ENCODE measurements around the gene FOXP1. TPM values are rescaled to one million over a fixed set of nuclear protein-coding genes. Genes with fewer than 3 reads are reported as not detected.

The FOXP1 gene
- total and polyA plus RNA-seq, 4 donors = 15.2 to 263 (median 110) TPM

DNA sequence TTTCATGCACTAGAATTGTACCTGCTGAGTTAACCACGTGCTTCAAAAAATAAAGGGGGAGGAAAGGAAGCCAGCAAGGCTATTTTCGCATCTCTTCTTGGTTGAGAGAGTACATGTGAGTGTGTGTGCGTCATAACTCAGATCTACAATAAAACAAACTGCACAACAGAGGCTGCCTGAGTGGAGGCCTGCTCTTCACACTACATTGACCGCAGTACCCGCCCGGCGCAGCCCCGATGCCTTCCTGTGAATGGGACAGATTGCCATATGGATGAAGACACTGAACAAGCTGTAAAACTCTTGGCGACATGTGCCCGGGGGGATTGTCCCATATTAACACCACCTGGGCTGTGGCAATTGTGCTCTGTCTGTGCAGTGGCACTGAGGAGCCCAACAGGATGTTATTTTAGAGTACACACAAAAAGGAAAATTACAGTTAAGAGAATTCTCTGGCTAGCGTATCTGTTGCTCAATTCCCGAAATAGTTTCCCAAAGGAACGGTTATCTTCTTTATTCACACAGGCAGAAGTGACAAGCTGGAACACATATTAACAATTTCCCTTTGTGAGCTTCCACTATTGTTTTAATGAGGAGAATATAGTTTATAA, 551.5 kb downstream of the FOXP1 start:
- Histone ChIP-seq H3K4me1 (ENCODE audit: control insufficient read depth in 1 of 2, insufficient read depth in 2 of 2, low read length in 2 of 2) (peaks cover 7 to 15% of the 10 kb centered on the region in 2 donors), H3K27ac (ENCODE audit: low read depth in 1 of 2, low read length in 2 of 2) (peak overlapping the region in 1 of 2 donors; percentile 72), H3K9me3 (ENCODE audit: control insufficient read depth, low read length) (no peaks in the 10 kb centered on the region), H3K4me3 (ENCODE audit: low read length in 2 of 2) (no peak overlapping the region), H3K27me3 (ENCODE audit: control insufficient read depth in 1 of 2, insufficient read depth in 2 of 2, low read length in 1 of 2) (no peaks in the 10 kb centered on the region), H3K36me3 (ENCODE audit: control insufficient read depth in 1 of 2, insufficient read depth in 2 of 2, low read length in 1 of 2) (no peaks in the 10 kb centered on the region)
- ATAC-seq (ENCODE audit: low FRiP score) (peak; percentile 54), DNase-seq (peak in 1 of 2 donors; percentile 45)
- intact Hi-C loops (cut with DNase I) = no loop called here
- WGBS, 2 donors = 38 to 49% methylated on average over 13 of the region's 13 CpGs

DNA sequence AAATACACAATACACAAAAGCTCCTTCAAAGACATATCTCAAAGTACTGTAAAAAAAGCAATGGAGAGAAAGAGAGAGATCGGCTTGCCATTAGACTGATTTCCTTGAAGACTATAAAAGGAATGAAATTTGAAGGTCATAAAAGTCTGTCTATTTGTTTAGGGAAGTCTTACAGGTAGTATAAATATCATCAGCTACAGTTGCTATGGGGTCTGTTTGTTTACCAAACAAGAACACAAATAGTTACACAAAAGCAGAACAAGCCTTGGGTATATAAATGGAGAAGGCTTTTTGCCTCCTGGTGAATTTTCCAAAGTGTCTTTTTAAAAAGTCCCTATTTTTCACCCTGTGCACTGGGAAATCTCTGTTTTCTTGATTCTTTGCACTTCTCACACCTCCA, 552.3 kb downstream of the FOXP1 start:
- no peak for ATAC-seq (ENCODE audit: low FRiP score)
- Histone ChIP-seq H3K4me3 (ENCODE audit: low read length in 2 of 2) (no peak overlapping the region), H3K36me3 (ENCODE audit: control insufficient read depth in 1 of 2, insufficient read depth in 2 of 2, low read length in 1 of 2) (no peaks in the 10 kb centered on the region), H3K9me3 (ENCODE audit: control insufficient read depth, low read length) (no peaks in the 10 kb centered on the region), H3K4me1 (ENCODE audit: control insufficient read depth in 1 of 2, insufficient read depth in 2 of 2, low read length in 2 of 2) (peaks cover 7 to 18% of the 10 kb centered on the region in 2 donors), H3K27ac (ENCODE audit: low read depth in 1 of 2, low read length in 2 of 2) (no peak overlapping the region), H3K27me3 (ENCODE audit: control insufficient read depth in 1 of 2, insufficient read depth in 2 of 2, low read length in 1 of 2) (no peaks in the 10 kb centered on the region)
- no peak for DNase-seq
- intact Hi-C loops (cut with DNase I) = no loop called here
- WGBS, 2 donors = 40 to 57% methylated on average over 1 of the region's 1 CpG

DNA sequence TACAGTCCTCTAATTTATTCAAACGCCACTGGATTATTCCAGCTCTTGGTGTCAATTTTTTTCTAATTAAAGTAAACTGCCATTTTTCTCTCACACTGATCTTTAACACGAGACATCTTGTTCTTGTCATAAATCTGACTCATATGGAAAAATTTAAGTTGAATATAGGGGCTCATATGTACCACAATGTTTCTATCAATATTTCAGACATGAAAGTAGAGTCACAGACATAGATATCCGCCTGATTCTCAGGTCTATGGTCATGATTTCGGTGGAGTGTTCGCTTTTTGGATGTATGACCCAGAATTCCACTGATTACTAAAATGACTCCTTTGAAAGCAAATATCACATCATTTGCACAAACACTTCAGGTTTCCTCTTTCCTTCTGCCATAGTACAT, 552.8 kb downstream of the FOXP1 start:
- peaks cover 7 to 22% of the 10 kb centered on the region in 2 donors for H3K4me1 ChIP-seq (ENCODE audit: control insufficient read depth in 1 of 2, insufficient read depth in 2 of 2, low read length in 2 of 2)

GRCh38 chr3:71029770-71030169, 553.8 kb downstream of the FOXP1 start:
- no peaks in the 10 kb centered on the region for H3K27me3 ChIP-seq (ENCODE audit: control insufficient read depth in 1 of 2, insufficient read depth in 2 of 2, low read length in 1 of 2)
- H3K4me1 ChIP-seq (ENCODE audit: control insufficient read depth in 1 of 2, insufficient read depth in 2 of 2, low read length in 2 of 2) = peaks cover 6 to 27% of the 10 kb centered on the region in 2 donors
- H3K4me3 ChIP-seq (ENCODE audit: low read length in 2 of 2) = no peak overlapping the region
- no peak overlapping the region for H3K27ac ChIP-seq (ENCODE audit: low read depth in 1 of 2, low read length in 2 of 2)
- H3K9me3 ChIP-seq (ENCODE audit: control insufficient read depth, low read length) = no peaks in the 10 kb centered on the region
- WGBS, 2 donors = 90 to 94% methylated on average over 3 of the region's 3 CpGs
- intact Hi-C loops (cut with DNase I) = loop anchor here in 1 of 2 donors (10.0 kb wide), 1 partner anchor 275 kb away; no protein-coding TSS in a partner anchor
- no peak for DNase-seq
- H3K36me3 ChIP-seq (ENCODE audit: control insufficient read depth in 1 of 2, insufficient read depth in 2 of 2, low read length in 1 of 2) = no peaks in the 10 kb centered on the region
- no peak for ATAC-seq (ENCODE audit: low FRiP score)

More for the DNA sequence above, 552.8 kb downstream of the FOXP1 start:
- Histone ChIP-seq H3K36me3 (ENCODE audit: control insufficient read depth in 1 of 2, insufficient read depth in 2 of 2, low read length in 1 of 2) (no peaks in the 10 kb centered on the region), H3K4me3 (ENCODE audit: low read length in 2 of 2) (no peak overlapping the region), H3K9me3 (ENCODE audit: control insufficient read depth, low read length) (no peaks in the 10 kb centered on the region), H3K27ac (ENCODE audit: low read depth in 1 of 2, low read length in 2 of 2) (no peak overlapping the region), H3K27me3 (ENCODE audit: control insufficient read depth in 1 of 2, insufficient read depth in 2 of 2, low read length in 1 of 2) (no peaks in the 10 kb centered on the region)
- intact Hi-C loops (cut with DNase I) = no loop called here
- DNase-seq = no peak
- no peak for ATAC-seq (ENCODE audit: low FRiP score)
- WGBS, 2 donors = 81 to 85% methylated on average over 5 of the region's 5 CpGs

DNA sequence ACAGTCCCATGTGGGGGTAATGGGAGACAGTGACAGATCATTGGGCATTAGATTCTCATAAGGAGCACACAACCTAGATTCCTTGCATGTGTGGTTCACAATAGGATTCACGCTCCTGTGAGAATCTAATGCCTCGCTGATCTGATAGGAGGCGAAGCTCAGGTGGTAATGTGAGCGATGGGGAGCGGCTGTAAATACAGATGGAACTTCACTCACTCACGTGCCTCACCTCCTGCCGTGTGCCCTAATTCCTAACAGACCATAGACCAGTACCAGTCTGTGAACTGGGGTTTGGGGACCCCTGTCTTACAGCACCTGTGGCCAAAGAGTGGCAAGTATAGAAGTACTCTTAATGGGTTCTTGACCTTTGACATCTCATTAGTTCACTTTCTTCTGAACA, 554.7 kb downstream of the FOXP1 start:
- no peak overlapping the region for H3K4me3 ChIP-seq (ENCODE audit: low read length in 2 of 2)
- DNase-seq (no peak), ATAC-seq (ENCODE audit: low FRiP score) (no peak)
- no peaks in the 10 kb centered on the region for H3K27me3 ChIP-seq (ENCODE audit: control insufficient read depth in 1 of 2, insufficient read depth in 2 of 2, low read length in 1 of 2)
- H3K36me3 ChIP-seq (ENCODE audit: control insufficient read depth in 1 of 2, insufficient read depth in 2 of 2, low read length in 1 of 2) = no peaks in the 10 kb centered on the region
- WGBS, 2 donors = 93 to 98% methylated on average over 7 of the region's 7 CpGs
- no peak overlapping the region for H3K27ac ChIP-seq (ENCODE audit: low read depth in 1 of 2, low read length in 2 of 2)
- intact Hi-C loops (cut with DNase I) = loop anchor here in 1 of 2 donors (10.0 kb wide), 1 partner anchor 276 kb away; no protein-coding TSS in a partner anchor
- H3K9me3 ChIP-seq (ENCODE audit: control insufficient read depth, low read length) = no peaks in the 10 kb centered on the region
- peaks cover 6 to 27% of the 10 kb centered on the region in 2 donors for H3K4me1 ChIP-seq (ENCODE audit: control insufficient read depth in 1 of 2, insufficient read depth in 2 of 2, low read length in 2 of 2)

DNA sequence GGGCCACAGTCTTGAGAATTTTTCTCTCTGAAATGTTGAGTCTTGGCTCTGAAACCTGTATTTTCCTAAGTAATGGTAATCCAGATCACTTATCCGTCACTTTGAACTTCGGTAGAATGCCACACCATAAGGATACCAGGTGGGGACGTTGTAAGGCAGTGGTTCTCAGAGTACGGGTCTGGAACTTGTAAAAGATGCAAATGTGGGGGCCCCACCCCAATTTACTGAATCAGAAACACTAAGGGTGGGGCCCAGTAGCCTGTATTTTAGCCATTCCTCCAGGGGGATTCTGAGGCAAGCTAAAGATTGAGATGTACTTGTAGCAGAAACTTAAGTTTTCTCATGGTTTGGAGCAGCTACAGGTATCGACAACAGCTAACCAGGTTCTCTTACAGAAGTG, 555.3 kb downstream of the FOXP1 start:
- Histone ChIP-seq H3K9me3 (ENCODE audit: control insufficient read depth, low read length) (no peaks in the 10 kb centered on the region), H3K27ac (ENCODE audit: low read depth in 1 of 2, low read length in 2 of 2) (no peak overlapping the region), H3K4me1 (ENCODE audit: control insufficient read depth in 1 of 2, insufficient read depth in 2 of 2, low read length in 2 of 2) (peaks cover 6 to 27% of the 10 kb centered on the region in 2 donors), H3K4me3 (ENCODE audit: low read length in 2 of 2) (no peak overlapping the region), H3K36me3 (ENCODE audit: control insufficient read depth in 1 of 2, insufficient read depth in 2 of 2, low read length in 1 of 2) (no peaks in the 10 kb centered on the region), H3K27me3 (ENCODE audit: control insufficient read depth in 1 of 2, insufficient read depth in 2 of 2, low read length in 1 of 2) (no peaks in the 10 kb centered on the region)
- 73 to 81% methylated on average over 5 of the region's 5 CpGs for WGBS, 2 donors
- ATAC-seq (ENCODE audit: low FRiP score) (no peak), DNase-seq (no peak)
- intact Hi-C loops (cut with DNase I) = loop anchor here in 1 of 2 donors (10.0 kb wide), 1 partner anchor 277 kb away; no protein-coding TSS in a partner anchor

DNA sequence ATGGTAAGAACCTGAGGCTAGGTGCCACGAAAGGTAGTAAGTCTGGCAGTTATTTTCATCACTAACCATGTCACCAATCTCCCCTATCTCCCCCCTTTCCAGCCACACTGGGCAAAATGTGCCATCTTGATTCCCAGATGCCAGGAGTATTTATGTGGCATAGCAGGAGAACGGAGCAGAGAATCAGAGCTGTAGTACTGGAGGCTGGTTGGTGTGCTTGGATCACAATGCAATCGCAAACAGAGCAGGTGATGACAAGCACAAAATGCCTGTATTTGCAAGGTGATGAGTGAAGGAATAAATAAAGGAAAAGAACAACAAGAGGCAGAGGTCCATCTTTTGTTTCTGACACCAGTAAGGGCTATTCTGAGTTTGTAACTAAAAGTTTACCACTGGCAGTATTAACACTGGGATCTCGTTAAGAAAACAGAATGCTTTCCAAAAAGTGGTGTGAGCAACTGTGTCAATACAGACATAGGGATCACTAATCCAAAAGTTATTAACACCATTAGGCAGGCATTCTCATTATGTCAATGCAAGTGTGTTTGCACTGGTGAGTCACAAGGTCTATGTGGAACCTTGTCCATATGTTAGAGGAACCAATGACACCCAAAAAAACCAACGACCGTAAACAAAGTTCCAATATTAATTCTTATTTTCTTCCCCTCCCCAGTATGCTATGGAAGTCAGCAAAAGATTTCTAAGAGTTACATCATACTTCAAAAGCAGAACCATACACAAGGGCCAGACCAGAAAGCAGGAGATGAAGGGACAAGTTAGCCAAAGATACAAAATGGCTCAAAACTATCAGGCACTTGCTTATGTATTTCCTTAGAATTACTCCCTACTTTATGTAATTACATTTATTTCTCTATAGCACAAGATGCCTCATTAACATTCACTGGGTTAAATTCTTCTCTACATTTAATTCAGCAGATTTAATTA, 556.6 kb downstream of the FOXP1 start:
- Histone ChIP-seq H3K4me1 (ENCODE audit: control insufficient read depth in 1 of 2, insufficient read depth in 2 of 2, low read length in 2 of 2) (peaks cover 7 to 22% of the 10 kb centered on the region in 2 donors), H3K27me3 (ENCODE audit: control insufficient read depth in 1 of 2, insufficient read depth in 2 of 2, low read length in 1 of 2) (no peaks in the 10 kb centered on the region), H3K27ac (ENCODE audit: low read depth in 1 of 2, low read length in 2 of 2) (peak overlapping the region in 1 of 2 donors; percentile 12), H3K36me3 (ENCODE audit: control insufficient read depth in 1 of 2, insufficient read depth in 2 of 2, low read length in 1 of 2) (peaks cover 0 to 5% of the 10 kb centered on the region in 2 donors), H3K4me3 (ENCODE audit: low read length in 2 of 2) (no peak overlapping the region), H3K9me3 (ENCODE audit: control insufficient read depth, low read length) (no peaks in the 10 kb centered on the region)
- ATAC-seq (ENCODE audit: low FRiP score) (peak; percentile 22), DNase-seq (no peak)
- 39% methylated on average over 6 of the region's 6 CpGs for WGBS, 2 donors
- intact Hi-C loops (cut with DNase I) = loop anchor here in 1 of 2 donors (10.0 kb wide), 1 partner anchor 278 kb away; no protein-coding TSS in a partner anchor

GRCh38 chr3:71025516-71025915, 558.0 kb downstream of the FOXP1 start:
- H3K27ac ChIP-seq (ENCODE audit: low read depth in 1 of 2, low read length in 2 of 2) = no peak overlapping the region
- no peak for DNase-seq
- H3K4me1 ChIP-seq (ENCODE audit: control insufficient read depth in 1 of 2, insufficient read depth in 2 of 2, low read length in 2 of 2) = peaks cover 9 to 24% of the 10 kb centered on the region in 2 donors
- intact Hi-C loops (cut with DNase I) = loop anchor here in 1 of 2 donors (10.0 kb wide), 1 partner anchor 279 kb away; no protein-coding TSS in a partner anchor
- no peak for ATAC-seq (ENCODE audit: low FRiP score)
- peaks cover 0 to 5% of the 10 kb centered on the region in 2 donors for H3K36me3 ChIP-seq (ENCODE audit: control insufficient read depth in 1 of 2, insufficient read depth in 2 of 2, low read length in 1 of 2)
- no peaks in the 10 kb centered on the region for H3K27me3 ChIP-seq (ENCODE audit: control insufficient read depth in 1 of 2, insufficient read depth in 2 of 2, low read length in 1 of 2)
- no peak overlapping the region for H3K4me3 ChIP-seq (ENCODE audit: low read length in 2 of 2)
- H3K9me3 ChIP-seq (ENCODE audit: control insufficient read depth, low read length) = no peaks in the 10 kb centered on the region
- WGBS, 2 donors = 41 to 58% methylated on average over 1 of the region's 1 CpG
